ENCODE measurements around the gene OR9A2. TPM values are rescaled to one million over a fixed set of nuclear protein-coding genes. Genes with fewer than 3 reads are reported as not detected.
"Not testable (repeated sequence)": the region's sequence is repeated elsewhere in the genome, so short reads cannot be mapped to it uniquely, and the experiment has no call there.

OR9A2 gene
- polyA plus RNA-seq, 1 donor = not detected

DNA sequence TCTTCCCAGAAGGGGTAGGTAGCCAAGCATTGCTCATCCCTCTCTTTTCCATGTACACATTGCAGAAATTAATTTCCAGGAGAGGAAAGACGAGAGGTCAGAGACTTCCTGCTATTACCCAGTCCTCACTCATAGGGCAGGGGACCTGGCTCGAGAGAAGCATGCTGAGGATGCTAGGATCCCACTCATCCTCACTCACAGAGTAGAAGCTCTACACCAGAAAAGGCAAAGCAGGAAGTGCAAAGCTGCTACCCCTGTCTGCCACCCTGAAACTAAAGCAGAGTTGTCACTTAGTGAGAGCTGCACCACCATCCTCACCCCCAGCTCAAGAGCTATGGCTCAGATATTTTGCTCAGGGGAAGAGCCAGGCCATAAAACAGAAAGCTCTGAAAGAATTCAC, 9.9 kb downstream of the OR9A2 start:
- DNase-seq = no peak

DNA sequence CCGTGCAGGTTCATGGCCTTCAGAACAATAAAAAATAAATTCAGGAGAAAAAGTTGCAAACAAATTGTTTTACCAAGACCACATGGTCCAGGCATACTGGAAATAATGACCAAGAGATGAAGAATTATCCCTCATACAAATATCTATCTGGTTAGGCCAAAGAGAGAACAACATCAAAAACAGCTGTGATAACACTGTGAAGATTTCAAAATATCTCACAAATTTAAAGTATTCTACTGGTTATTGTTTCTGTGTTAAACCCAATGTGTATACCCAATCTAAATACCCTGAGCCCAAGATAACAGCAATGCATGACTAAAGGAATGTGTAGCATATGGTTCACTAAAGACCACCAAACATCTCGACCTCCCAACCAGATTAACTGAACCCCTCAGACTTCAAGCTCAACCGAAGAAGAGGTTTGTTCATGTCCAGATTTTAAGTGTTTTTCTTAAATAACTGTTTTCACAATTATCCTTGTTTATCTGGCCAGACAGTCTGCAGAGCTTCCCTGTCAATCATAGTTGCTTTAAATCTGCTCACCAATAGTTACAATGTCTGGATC, 10.9 kb downstream of the OR9A2 start:
- no peak for DNase-seq

DNA sequence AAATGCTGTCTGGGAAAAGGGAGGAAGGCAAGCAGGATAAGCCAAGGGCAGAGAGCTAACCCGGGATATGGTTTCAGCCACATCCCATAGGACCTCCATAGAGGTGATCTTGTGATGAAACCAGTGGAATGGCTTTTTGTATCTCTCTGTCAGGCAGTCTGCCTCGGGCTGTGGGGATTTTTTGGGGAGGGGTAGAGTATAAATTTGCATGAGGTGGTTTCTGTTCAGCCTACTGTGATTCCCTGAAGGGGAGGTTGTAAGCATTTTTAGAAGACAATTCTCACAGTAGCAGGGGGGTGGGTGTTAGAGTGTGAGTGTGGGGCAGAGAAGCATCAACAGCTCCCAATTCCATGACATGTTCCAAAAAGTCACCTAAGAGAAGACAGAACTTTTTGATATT, 11.8 kb downstream of the OR9A2 start:
- no peak for DNase-seq

DNA sequence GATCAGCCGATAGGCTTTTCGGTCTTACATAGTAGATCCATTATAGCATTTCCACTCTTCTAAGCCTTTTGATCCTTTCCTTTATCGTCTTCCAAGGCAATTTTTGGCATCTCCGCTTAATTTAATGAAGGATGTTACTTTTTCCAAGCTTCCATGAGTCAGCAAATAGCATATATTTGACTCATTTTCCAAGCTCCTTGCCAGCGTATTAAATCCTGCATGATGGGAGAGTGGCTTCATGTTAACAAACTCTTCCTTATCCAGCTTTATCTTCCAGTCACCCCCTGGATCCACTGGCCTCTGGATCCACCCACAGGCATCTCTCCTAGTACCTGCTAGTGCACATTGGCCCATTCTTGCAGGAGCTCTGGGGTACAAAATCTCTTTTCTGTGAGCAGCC, 13.0 kb downstream of the OR9A2 start:
- DNase-seq = peak; percentile 41

DNA sequence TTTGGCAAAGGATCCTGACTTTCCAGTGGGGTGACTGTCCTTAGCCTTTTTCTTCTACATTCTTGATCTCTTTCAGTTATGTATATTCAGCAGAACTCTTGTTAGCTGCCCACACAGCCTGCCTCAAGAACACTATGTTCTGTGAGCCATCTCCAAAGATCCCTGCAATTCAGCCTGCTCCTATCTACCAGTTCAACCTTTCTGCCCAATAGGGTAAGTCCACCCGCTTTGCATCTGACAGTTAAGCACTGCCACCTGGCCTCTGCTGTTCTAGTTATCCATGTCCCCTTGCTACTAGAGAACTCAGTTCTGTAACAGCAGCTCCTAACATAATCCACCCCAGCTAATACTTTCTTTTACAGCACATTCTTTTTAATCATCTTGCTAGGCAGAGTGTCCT, 13.5 kb downstream of the OR9A2 start:
- DNase-seq = no peak

DNA sequence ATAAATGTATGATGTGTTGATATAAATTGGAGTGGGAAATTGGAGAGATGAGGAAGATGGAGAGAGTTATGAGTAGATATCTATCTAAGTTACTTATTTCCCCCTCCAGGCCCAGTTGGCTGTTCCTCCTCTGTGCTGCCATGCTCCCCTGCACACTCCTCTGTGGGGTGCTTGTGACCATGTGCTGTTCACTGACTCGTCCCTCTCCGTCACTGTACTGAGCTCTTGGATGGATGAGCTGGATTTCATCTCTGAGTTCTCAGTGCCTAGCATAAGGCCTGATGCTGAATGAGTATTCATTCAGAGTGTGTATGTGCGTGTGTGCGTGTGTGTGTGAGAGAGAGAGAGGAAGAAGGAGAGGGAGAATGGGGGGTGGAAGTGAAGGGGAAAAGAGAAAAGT, 14.5 kb downstream of the OR9A2 start:
- DNase-seq = no peak

DNA sequence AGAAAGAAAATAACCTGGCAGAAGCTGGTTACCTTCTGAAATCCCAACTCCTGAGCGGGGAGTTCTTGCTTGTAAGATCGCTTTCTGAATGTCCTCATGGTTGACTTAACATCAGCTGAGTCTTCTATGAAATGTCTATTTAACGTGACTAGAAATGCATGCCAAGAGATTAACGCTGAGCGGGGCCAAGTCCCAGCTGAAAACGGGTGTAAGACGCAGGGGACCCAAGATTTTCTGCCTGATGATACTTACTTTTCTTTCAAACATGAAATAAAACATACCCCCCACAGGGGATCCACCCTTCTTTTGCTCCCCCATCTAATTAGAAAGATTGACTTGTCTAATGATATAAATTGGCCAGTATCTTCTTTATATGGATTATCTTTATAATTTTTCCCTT, 14.9 kb downstream of the OR9A2 start:
- DNase-seq = no peak

DNA sequence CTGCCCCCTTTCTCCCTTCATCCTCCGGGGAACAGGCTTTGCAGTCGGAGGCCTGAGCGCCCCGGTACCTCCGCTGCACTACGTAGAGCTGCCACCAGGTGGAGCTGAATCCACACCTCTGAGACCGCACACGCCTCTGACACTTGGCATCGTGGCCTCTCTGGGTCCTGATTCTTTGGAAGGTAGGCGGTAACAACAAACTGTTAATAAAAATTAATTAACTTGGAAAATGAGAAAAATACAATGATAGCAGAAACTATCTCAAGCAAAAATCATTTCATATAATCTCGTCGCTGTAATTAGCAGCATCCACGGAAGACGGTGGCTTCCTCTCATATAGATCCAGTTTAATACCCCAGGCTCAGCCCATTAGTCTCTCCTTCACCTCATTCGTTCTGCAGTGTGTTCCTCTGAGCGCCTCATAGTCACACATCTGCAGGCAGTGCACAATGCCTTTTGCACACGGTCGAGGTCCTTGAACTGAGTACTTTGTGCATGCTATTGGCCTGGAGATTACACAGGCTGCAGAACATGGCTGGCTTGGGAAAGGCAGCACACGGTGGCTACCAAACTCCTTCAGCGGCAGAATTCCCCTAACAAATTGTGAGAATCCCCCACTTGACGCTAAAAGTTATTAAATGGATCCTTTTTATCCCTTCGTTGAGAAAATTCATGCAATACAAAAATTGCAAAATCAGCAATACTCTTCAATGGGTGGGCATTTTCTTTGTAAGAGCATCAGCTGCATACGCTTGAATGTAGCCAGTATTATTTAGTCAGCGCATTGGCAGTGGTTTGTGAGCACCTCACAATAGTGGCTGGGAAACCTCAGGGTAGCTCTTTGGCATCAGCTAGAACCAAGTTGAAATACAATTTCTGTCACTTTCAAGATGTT, 18.7 kb downstream of the OR9A2 start:
- DNase-seq = peak; percentile 76

DNA sequence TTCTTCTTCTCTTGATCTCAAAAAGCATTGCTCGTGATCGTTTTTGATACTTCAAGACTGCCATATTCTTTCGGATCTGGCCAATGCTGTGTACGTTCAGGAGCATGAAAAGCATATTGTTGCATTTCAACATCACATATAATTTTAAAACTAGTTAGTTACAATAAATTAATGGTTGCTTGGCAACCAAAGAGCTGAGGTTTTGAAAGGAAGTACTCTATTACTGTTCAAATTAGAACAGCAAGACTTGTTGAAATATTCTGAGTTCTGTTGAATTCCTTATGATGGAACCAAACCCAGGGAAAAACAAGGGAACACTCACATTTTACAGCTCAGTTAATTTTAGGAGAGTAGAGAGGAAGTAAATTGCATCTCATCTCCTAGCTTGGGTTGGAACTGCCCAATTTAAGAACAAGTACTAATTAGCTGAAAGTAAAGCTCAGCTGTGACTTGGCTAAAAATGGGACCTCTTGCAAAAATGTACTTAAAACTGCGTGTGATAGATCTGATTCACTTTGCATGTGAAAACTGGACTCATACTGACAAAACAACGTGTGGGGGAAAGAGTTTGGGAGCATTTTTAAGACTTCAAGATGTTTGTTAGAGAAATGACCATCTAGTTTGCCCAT, 21.2 kb downstream of the OR9A2 start:
- DNase-seq = no peak

DNA sequence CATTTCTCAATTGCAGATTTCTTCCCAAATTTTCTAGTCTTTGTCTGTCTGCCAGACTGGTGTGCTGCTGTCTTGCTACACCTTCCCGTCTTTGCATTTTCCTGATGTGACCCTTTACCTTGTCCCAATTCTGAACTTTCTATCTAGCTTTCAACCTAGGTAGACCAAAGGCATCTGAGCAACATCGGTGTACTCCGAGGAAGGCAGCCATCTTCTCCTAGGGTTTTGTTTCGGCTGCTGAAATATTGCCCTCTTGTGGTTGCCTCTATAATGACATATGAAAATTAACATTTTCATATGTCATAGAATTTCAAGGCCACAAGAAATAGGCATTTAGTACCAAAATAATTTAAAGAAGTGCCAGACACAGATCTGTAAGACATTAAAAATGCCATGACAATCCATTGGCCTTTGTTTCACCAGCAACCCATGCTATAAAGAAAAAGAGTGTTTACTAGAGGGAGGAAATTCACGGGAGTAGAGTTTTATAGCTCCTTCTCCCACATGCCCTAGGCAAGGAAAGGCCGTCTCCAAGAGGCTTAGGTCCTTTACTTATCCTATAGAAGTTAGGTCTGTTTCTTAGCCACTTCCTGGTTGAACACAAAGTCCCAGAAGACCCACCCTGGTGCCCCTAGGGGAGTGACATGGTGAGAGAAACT, 23.4 kb downstream of the OR9A2 start:
- DNase-seq = no peak

DNA sequence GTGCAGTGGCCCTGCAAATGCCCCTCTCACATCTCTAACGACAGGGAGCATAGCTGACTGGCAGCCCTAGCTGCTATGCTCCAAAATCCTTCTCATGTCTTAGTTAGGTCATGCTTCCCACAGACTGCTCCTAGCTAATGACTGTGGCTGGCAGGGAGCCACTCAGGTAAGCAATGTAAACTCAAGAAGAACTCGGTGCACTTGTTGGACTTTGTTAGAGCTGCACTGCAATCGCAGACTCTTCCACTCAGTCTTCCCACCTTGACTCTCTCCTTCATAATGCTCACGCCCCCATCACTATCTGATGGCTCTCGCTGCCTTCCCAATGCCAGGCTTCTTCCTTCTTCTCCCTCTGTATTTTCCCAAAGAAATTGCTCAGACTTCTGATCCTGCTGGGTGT, 24.0 kb downstream of the OR9A2 start:
- no peak for DNase-seq

DNA sequence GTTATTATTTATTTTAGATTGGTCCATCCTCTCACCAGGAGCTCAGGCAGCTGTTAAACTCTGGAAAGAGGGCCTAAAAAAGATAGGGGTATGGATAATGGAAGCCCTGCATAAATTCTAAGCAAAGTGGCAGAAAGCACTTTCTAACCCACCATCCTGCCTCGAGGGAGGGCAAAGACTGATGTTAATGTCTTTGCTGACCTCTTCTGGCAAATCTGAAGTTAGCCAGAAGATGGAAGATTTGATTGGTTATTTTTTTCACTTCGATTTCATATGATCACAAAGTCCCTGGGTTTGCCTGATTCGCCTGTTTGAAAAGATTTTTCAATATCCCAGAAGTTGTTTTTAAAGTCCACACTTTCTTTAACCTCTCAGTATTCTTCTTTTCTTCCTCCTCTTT, 24.8 kb downstream of the OR9A2 start:
- DNase-seq = no peak

DNA sequence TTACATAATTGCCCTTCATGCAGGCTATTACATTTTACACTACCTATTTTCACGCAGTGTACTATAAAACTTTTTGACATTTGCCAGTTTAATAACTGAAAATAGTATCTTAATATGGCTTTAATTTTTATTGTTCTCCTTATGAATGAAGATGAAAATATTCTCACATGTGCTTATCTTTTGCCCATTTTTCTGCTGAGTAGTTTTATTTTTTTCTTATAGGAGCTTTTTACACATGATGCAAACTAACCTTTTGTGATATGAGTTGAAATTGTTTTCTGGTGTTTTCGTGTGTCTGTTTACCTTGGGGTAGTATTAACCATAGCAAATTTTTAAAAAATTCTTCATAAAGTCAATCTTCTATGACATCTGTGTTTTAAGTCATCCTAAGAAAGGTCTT, 26.3 kb downstream of the OR9A2 start:
- no peak for DNase-seq

DNA sequence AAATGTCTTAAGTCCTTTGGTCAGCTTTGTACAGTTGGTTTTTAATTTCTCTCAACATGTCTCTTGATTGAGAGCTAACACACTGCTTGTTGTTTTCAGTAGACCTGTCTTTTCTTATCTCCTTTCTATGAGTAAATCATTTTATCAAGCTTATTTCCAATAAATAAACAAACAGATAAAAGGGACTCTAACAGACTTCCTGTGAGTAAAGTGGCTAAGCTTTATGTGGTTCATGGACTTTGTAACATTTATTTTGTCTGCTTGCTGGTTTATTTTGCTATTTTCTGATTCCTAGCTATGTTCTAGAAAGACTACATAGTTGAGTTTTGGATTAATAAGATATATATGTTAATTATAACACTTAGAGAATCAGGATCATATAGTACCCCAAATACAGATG, 27.1 kb downstream of the OR9A2 start:
- DNase-seq = no peak

DNA sequence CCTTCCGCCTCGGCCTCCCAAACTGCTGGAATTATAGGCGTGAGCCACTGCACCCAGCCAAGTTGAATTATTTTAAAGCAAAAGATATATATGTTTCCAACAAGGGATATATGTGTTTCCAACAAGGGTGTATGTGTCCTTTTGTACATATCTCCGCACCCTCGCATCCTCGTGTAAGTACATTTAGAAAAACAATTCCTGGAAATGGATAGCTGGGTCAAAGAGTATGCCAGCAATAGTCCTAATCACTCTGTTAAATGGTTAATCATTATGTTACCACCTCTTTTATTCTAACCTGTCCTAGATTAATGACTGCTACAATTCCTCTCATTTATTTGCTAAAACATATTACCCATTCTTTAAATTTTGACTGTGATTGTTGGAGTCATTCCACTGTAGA, 28.0 kb downstream of the OR9A2 start:
- DNase-seq = no peak

DNA sequence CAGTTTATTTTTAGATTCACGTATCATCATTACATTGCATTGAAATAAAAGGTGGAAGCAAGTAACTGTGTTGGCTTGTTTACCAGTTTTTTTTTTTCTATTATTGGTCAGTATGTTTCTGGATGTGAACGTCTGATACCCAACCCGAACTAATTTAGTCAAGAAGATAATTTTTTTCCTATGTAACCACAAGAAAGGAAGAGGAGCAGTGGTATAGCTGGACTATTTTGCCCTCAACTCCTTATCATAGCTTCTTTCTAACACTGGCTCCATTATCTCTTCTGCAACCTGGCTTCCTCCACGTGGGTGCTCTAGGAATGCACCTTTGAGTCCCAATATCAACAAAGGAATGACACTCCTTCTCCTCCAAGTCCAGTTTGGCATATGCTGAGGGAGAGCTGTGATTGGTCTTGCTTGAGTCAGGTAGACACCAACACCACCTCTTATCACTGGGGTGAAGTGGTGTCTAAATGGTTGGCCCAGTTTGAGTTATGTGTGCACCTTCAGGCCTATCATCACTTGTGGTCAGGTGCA, 29.4 kb downstream of the OR9A2 start:
- no peak for DNase-seq

DNA sequence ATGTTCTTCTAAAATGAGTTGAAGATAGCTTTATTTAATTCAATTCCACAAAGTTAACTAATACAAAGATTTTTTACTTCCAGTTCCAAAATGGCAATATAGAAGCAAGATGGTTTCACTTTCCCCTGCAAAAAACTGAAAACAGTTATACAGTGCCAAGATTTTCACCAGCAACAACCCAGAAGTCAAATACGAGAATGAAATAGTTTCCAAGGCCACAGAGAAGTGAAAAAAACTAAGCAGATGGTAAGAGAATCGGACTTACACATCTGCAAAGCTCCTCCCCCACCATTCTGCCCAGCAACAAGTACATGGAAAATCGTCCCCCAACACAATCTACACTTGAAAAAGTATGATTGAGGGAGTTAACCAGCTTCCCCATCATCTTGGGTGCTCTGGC, 34.5 kb downstream of the OR9A2 start:
- no peak for DNase-seq

DNA sequence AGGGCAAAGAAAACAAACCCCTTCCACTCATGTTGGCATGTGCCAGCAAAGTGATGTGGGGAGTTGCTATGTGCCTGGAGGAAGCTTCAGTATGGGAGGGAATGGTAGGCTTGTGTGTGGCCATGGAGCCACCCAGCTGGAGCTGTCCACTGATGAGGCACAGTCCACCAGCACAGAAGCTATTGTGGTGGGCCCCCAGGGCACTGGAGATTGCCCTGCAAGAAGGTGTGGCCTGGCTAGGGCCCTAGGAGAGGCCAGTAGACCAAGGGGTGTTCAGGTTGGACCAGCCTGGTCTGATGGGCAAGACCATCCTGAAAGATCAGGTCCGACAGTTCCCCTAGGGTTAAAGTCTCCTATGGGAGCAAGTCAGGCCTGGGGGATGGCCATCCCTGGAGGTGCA, 42.6 kb downstream of the OR9A2 start:
- no peak for DNase-seq

DNA sequence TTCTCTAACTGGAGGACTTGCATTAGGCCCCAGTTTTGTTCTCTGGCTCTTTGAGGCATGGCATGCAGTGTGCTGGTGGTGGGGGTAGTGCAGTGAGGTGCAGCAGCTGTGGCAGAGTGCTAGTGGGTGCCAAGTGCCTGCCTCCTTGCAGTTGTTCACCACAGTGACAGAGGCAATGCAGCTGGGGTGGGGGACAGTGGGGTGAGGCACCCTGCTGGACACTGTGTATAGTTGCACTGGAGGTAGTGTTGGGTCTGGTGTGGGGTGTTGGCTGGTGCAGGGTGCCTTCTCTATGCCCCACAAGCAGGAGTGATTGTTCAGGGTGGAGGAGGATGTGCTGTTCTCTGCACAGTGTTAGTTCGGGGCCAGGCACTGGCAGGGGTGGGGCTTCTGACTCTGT, 43.1 kb downstream of the OR9A2 start:
- DNase-seq = no peak

DNA sequence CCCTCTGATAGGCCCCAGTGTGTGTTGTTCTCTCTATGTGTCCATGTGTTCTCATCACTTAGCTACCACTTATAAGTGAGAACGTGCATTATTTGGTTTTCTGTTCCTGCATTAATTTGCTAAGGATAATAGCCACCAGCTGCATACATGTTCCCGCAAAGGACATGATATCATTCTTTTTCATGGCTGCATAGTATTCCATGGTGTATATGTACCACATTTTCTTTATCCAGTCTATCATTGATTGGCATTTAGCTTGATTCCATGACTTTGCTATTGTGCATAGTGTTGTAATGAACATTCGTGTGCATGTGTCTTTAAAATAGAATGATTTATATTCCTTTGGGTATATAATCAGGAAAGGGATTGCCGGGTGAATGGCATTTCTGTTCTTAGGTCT, 48.5 kb downstream of the OR9A2 start:
- not testable (repeated sequence) for DNase-seq

Data from hindlimb muscle (tissue), 1 donor.